Natural killer cell (primary cell): ENCODE measurements around the gene C1orf105. TPM values are rescaled to one million over a fixed set of nuclear protein-coding genes. Genes with fewer than 3 reads are reported as not detected.

Experiments used
- ATAC-seq, 3 donors: fragments of 150-1000 bp in 2 of 3; fragments of 200-7000 bp in 1 of 3; cut with Tn5 transposase; 1 replicate in 1 of 3; 2 replicates in 2 of 3; pipeline ENCODE4 v1.10.0; 2021; ENCODE audit warnings: mild to moderate bottlenecking in 2 of 3, moderate library complexity in 2 of 3
- DNase-seq, 2 donors: peaks; one replicate each; pipeline versions ENCODE4 v3.0.0 to v3.0.0-alpha.2; 2013 to 2021; ENCODE audit warnings: mixed read lengths in 1 of 2
- H3K27ac ChIP-seq: one replicate; pipeline ENCODE4 v1.5.1; 2013; ENCODE audit warnings: mild to moderate bottlenecking, low read length
- H3K27me3 ChIP-seq: one replicate; pipeline ENCODE4 v1.6.1; 2013; ENCODE audit warnings: low read length; ENCODE audit not compliant: control insufficient read depth, insufficient read depth
- H3K36me3 ChIP-seq: one replicate; pipeline ENCODE4 v1.6.1; 2013; ENCODE audit warnings: low read length; ENCODE audit not compliant: control insufficient read depth, insufficient read depth
- H3K4me1 ChIP-seq: one replicate; pipeline ENCODE4 v1.6.1; 2013; ENCODE audit warnings: low read length; ENCODE audit not compliant: control insufficient read depth, insufficient read depth
- H3K4me3 ChIP-seq: one replicate; pipeline ENCODE4 v1.5.1; 2013; ENCODE audit warnings: low read length
- H3K9me3 ChIP-seq: one replicate; pipeline ENCODE4 v1.6.1; 2013; ENCODE audit warnings: low read length; ENCODE audit not compliant: control insufficient read depth, insufficient read depth
- H3K27ac Mint-ChIP-seq, 2 donors: one replicate each; pipeline ENCODE4 v1.8.0; 2022; ENCODE audit warnings: mild to moderate bottlenecking in 2 of 2, mixed read lengths in 2 of 2, moderate library complexity in 1 of 2
- H3K27me3 Mint-ChIP-seq, 2 donors: one replicate each; pipeline ENCODE4 v1.8.0; 2022; ENCODE audit warnings: low read depth in 2 of 2, mixed read lengths in 2 of 2
- H3K36me3 Mint-ChIP-seq: one replicate; pipeline ENCODE4 v1.8.0; 2022; ENCODE audit warnings: mixed read lengths
- H3K4me1 Mint-ChIP-seq, 2 donors: one replicate each; pipeline ENCODE4 v1.8.0; 2022; ENCODE audit warnings: mixed read lengths in 2 of 2
- H3K4me3 Mint-ChIP-seq: one replicate; pipeline ENCODE4 v1.8.0; 2022; ENCODE audit warnings: mild to moderate bottlenecking, moderate library complexity, mixed read lengths
- H3K9me3 Mint-ChIP-seq, 2 donors: one replicate each; pipeline ENCODE4 v1.8.0; 2022; ENCODE audit warnings: mixed read lengths in 2 of 2
- CTCF ChIP-seq: fragments of 200-600 bp; IDR thresholded peaks from one replicate; pipeline ENCODE4 v1.8.0; 2022; ENCODE audit warnings: antibody characterized with exemption
- WGBS: methylation state at CpG from one replicate; pipeline ENCODE4 v1.1.7; 2013; ENCODE audit warnings: missing lambda C conversion rate; ENCODE audit not compliant: insufficient coverage; 5-methylcytosine and 5-hydroxymethylcytosine counted together
- intact Hi-C: fragments of 100-400 bp; cut with micrococcal nuclease; formaldehyde crosslinking; loops from one replicate; pipeline ENCODE4 v1.14.2; 2022
- total RNA-seq, 4 donors: library from RNA; stranded (reverse); fragments of 120-200 nt in 1 of 4; gene quantifications; one replicate each; pipeline versions ENCODE4 v1.2.3 to v1.2.4, GENCODE V29; 2013 to 2022

The C1orf105 gene
- total RNA-seq, 3 donors from 2014 or later (not counting 1 experiment from before 2014, with no cell fraction given) = not detected

- Histone ChIP-seq H3K27me3 (no peaks in the 10 kb centered on the region), H3K27ac (no peak overlapping the region), H3K36me3 (no peaks in the 10 kb centered on the region), H3K4me3 (no peak overlapping the region), H3K9me3 (no peaks in the 10 kb centered on the region), H3K4me1 (peaks cover 10% of the 10 kb centered on the region)
- H3K36me3 Mint-ChIP-seq = no peaks in the 10 kb centered on the region
- no peak for DNase-seq
- intact Hi-C loops = no loop called here
- no peak for TF ChIP-seq CTCF
- H3K27ac Mint-ChIP-seq = no peak overlapping the region
- H3K9me3 Mint-ChIP-seq = no peaks in the 10 kb centered on the region
- H3K4me3 Mint-ChIP-seq = no peak overlapping the region
- H3K4me1 Mint-ChIP-seq = peaks cover 36 to 37% of the 10 kb centered on the region in 2 donors
- H3K27me3 Mint-ChIP-seq = peaks cover 0 to 6% of the 10 kb centered on the region in 2 donors
- no peak for ATAC-seq
These were observed 16.4 kb upstream of the C1orf105 start for GRCh38 chr1:172404121-172404520.

- intact Hi-C loops = no loop called here
- no peak overlapping the region for H3K4me3 Mint-ChIP-seq
- no peak overlapping the region for H3K27ac ChIP-seq
- H3K4me1 ChIP-seq = peaks cover 7% of the 10 kb centered on the region
- H3K4me1 Mint-ChIP-seq = peaks cover 20 to 21% of the 10 kb centered on the region in 2 donors
- H3K27ac Mint-ChIP-seq = no peak overlapping the region
- no peak overlapping the region for H3K4me3 ChIP-seq
- H3K27me3 Mint-ChIP-seq = peaks cover 0 to 6% of the 10 kb centered on the region in 2 donors
- DNase-seq = no peak
- no peak for TF ChIP-seq CTCF
- no peaks in the 10 kb centered on the region for H3K9me3 Mint-ChIP-seq
- H3K27me3 ChIP-seq = no peaks in the 10 kb centered on the region
- H3K9me3 ChIP-seq = no peaks in the 10 kb centered on the region
- H3K36me3 ChIP-seq = no peaks in the 10 kb centered on the region
- H3K36me3 Mint-ChIP-seq = no peaks in the 10 kb centered on the region
- ATAC-seq = no peak
These were observed 14.6 kb upstream of the C1orf105 start for GRCh38 chr1:172405912-172406311.

- DNase-seq (no peak), ATAC-seq (no peak)
- WGBS = 100% methylated on average over 1 of the region's 1 CpG
- Mint-ChIP-seq H3K27ac (no peak overlapping the region), H3K9me3 (no peaks in the 10 kb centered on the region), H3K4me3 (no peak overlapping the region), H3K27me3 (peaks cover 0 to 6% of the 10 kb centered on the region in 2 donors), H3K36me3 (no peaks in the 10 kb centered on the region), H3K4me1 (peaks cover 25 to 30% of the 10 kb centered on the region in 2 donors)
- TF ChIP-seq CTCF = no peak
- Histone ChIP-seq H3K4me1 (peaks cover 7% of the 10 kb centered on the region), H3K4me3 (no peak overlapping the region), H3K36me3 (no peaks in the 10 kb centered on the region), H3K9me3 (no peaks in the 10 kb centered on the region), H3K27me3 (no peaks in the 10 kb centered on the region), H3K27ac (no peak overlapping the region)
- intact Hi-C loops = no loop called here
These were observed 13.5 kb upstream of the C1orf105 start for GRCh38 chr1:172406968-172407367.

GRCh38 chr1:172408958-172409357 is 11.5 kb upstream of the C1orf105 start:
- Histone ChIP-seq H3K4me1 (no peaks in the 10 kb centered on the region), H3K27me3 (no peaks in the 10 kb centered on the region), H3K36me3 (no peaks in the 10 kb centered on the region), H3K27ac (no peak overlapping the region), H3K9me3 (no peaks in the 10 kb centered on the region), H3K4me3 (no peak overlapping the region)
- no peak for DNase-seq
- ATAC-seq = no peak
- intact Hi-C loops = no loop called here
- H3K4me3 Mint-ChIP-seq = no peak overlapping the region
- H3K27me3 Mint-ChIP-seq = peaks cover 0 to 6% of the 10 kb centered on the region in 2 donors
- peaks cover 16 to 25% of the 10 kb centered on the region in 2 donors for H3K4me1 Mint-ChIP-seq
- no peak for TF ChIP-seq CTCF
- no peak overlapping the region for H3K27ac Mint-ChIP-seq
- H3K36me3 Mint-ChIP-seq = no peaks in the 10 kb centered on the region
- no peaks in the 10 kb centered on the region for H3K9me3 Mint-ChIP-seq
- WGBS = 100% methylated on average over 1 of the region's 1 CpG
